ENCODE data around the gene ILF2.

The ILF2 gene

GRCh38 chr1:153626904-153627714, 43.7 kb downstream of the ILF2 start, which contains the start of gene S100A13:
TSS of gene S100A13 (minus strand) at chr1:153627505. CDS start at chr1:153626472, 1,033 bp downstream.
- no peak for DNase-seq

- DNase-seq = no peak
These were observed 44.3 kb downstream of the ILF2 start for GRCh38 chr1:153626477-153626903.

GRCh38 chr1:153624965-153625611, 45.7 kb downstream of the ILF2 start:
- no peak for DNase-seq

GRCh38 chr1:153623101-153623500, 47.7 kb downstream of the ILF2 start:
- no peak for DNase-seq

DNA sequence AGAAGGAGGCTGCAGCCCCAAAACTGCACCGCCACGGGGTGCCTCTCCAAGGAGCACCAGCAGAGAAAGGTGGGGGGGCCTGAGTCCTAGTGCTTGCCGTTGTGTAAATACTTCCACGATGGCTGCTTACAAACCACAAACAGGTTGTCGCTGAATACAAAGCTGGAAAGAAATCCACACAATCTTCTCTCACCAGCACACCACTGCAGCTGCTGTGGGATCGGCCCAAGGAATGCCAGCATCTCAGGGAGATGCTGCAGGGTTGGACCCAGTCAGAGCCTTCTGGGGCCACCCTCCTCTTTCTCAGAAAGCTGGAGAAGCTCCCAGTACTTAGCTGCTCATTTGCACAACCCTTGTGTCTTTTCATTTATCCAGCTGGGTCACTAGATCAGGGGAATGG, 51.6 kb downstream of the ILF2 start:
- DNase-seq = no peak

- DNase-seq = peak; percentile 64
These were observed 53.1 kb downstream of the ILF2 start for GRCh38 chr1:153617663-153618062.

DNA sequence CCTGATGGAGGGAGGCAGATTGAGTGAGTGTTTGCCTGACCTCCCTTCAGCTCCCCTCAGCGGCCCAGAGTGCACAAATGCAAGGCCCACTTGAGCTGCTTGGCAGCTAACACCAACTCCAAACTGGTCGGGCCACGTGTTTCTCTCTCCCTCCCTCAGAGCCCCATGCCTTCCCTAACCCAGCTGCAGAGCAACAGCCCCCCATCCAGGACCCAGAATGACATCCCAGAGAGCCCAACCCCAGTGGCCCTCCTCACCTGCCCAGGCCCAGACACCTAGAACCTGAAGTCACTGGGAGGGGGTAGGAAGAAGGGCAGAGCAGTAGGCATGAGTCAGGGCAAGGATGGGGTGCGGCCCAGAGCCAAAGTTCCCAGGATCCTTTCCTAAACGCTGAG, 53.9 kb downstream of the ILF2 start:
- no peak for DNase-seq

DNA sequence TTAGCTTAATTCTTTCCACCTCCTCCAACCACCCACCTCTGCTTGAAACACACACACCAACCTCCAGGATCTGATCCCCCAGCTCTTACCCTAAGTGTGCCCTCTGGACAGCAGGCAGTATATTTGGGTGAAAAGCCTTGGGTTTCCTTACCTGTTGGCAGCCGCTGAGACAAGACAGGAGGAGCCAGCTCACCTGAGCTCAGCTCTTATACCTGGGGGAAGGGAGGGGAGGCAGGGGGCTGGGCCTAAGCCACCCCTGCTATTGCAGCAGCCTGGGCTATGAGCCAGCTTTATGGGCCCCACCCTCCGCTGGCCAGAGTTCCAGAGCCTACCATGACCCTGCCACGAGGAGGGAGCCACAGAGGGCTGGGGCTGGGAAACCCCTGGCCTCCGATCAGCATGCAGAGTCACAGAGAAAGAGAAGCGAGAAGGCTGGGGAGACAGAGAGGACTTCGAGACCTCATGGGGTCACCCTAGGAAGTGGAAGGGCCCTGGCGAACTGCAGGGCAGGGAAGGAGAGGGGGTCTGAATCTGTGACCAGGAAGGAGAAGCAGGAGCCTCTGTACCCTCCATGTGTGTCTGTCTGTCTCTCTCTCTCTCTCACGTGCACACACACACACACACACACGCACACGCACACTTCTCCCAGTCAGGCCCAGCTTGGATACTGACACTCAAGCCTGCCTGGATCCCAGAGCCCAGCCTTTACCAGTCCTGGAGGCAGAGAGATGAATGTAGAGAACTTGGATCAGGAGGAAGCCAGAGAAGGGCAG, 54.5 kb downstream of the ILF2 start, which contains the start of gene S100A14:
Gene S100A14 (minus strand): TSS at position 182 of the 773 bp plus-strand sequence. CDS start 467 bp downstream, outside the sequence.
- DNase-seq = no peak

- DNase-seq = no peak
These were observed 55.4 kb downstream of the ILF2 start for GRCh38 chr1:153615406-153615805.

DNA sequence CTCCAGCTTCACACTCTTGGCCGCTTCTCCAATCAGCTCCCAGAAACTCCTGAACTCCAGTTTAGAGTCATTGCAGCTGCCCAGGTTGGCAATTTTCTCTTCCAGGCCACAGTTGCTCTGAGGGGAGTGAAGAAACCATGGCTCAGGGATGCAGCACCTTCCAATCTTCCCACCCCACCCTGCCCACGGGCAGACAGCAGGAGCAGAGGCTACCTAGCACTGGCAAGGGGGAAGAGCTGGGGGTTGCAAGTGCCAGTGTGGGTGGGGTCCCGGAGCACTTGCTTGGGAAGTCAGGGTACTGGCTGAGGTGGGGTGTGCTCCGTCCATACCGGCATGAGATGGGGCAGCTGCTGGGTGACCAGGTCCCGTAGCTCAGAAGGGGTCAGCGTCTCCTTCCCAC, 55.9 kb downstream of the ILF2 start:
- no peak for DNase-seq

DNA sequence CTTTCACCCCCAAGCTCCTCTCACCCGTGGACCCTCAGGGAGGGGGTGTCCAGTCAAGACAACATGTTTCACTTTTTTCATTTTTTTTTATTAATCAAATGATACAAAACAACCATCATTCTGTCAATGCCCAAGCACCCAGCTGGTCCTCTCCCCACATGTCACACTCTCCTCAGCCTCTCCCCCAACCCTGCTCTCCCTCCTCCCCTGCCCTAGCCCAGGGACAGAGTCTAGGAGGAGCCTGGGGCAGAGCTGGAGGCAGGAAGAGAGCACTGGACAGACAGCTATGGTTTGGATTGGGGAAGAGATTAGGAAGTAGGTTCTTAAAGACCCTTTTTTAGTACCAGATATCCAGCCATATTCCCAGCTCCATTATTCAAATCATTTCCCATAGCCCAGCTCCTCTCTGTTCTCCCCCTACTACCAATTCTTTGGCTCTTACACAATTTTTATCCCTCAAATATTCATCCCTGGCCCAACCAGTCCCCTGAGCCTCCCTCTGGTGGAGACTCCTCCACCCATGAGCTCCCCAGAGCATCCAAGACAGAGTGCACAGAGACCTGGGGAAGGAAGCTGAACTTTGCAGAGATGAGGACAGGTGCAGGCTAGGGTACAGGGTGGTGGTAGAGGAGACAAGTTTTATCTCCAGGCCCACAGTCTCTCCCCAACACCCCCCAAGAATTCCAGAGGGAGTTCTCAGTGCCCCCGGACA, 56.4 kb downstream of the ILF2 start:
- DNase-seq = no peak

DNA sequence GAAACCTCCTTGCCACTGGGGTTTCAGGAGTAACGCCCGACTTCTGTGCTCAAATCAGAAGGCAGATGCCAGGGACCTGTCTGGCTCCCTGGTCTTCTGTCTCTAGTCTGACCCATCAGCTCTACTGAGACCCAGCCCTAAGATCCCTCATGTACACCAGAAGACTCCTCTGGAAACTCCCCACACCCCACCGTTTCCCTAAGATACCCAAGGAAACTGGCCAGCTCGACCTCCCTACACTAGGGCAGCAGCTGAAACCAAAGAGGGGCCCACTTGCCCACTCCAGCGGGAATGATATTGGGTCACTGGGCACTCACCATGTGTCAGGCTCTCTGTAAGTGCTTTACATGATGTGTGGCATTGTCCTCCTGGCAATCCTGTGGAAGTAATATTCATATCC, 57.4 kb downstream of the ILF2 start:
- DNase-seq = no peak

DNA sequence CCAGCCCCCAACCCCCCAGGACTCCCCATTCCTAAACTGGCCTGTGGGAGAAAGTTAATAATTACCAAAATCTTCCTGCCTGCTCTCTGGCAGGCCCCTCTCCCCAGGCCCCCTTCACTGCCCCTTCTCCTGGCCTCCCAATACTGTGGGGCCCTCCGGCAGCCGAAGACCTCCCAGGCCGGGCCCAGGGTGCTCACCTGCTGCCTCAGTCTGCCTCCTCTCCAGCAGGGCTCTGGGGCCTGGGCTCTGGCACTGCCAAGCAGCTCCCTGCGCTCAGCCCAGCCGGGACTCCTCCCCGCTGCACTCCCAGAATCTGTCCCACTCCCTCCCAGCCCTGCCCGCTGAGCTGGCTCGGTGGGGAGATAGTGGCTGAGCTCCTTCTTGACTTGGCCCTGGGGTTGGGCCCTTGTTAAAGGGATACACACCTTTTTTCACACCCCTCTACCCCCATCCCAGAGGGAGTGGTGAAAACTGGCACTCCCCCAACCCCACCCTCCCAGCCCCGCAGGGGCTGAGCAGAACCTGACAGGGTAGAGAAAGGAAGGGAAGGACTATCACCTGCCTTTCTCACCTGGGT, 58.0 kb downstream of the ILF2 start, which contains the start of gene S100A16:
Gene S100A16 (minus strand): TSS at position 383 of the 577 bp plus-strand sequence. CDS start 4,986 bp downstream, outside the sequence.
- DNase-seq = no peak

DNA sequence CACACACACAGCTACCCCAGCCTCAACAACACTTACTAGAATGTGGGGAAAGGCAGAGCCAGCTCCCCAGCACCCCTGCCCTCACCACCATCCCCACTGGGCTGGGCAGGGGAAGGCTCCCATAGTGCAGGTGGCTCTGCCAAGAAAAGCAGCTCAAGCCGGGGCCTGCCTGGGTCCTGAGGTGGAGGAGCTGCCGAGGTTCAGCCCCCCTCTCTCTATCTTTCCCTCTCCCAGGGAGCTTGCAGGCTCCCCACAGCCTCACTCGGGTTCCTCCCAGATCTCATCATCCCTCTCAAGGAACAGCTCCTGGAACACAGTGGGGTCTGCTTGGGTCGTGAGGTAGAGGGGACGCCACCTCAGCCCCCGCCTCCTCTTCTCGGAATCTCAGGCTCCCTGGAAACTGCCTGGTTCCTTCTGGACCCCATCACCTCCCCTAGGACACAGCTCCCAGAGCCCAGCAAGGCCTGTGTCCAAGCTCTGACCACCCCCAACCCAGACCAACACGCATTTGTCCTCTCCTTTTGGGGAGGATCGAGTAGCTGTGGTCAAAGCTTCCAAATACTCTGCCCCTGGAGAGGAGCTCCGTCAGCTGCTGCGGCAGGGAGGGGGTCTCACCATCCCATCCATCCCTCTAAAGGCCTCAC, 58.6 kb downstream of the ILF2 start:
- DNase-seq = no peak
